H1 (cell line): ENCODE results near the gene CSNK2A3. TPM values are rescaled to one million over a fixed set of nuclear protein-coding genes. Genes with fewer than 3 reads are reported as not detected.

Source experiments
- CTCF ChIA-PET: fragments of 300-600 bp; sonication (Branson Sonifier 250); formaldehyde crosslinking; loops from one replicate; lab custom pipeline; 2021; ENCODE audit not compliant: partially characterized antibody; lab: Charles Lee
- POLR2A ChIA-PET: fragments of 300-600 bp; sonication (Branson Sonifier 250); formaldehyde crosslinking; loops from one replicate; lab custom pipeline; 2021; ENCODE audit warnings: inconsistent platforms; ENCODE audit not compliant: partially characterized antibody; lab: Charles Lee
- DNase-seq, 2 experiments: peaks; one replicate each; pipeline versions ENCODE4 v3.0.0 to v3.0.0-alpha.2; 2010 to 2022; ENCODE audit warnings: low spot score in 2 of 2, low read depth in 1 of 2, mixed read lengths in 1 of 2
- FAIRE-seq: peaks from 2 replicates; lab custom pipeline; 2011; peaks lifted over from hg19 to GRCh38; lab: Jason Lieb, UNC
- H2AFZ ChIP-seq: 2 replicates; pipeline ENCODE4 v1.8.1; 2012; ENCODE audit warnings: low read length, inconsistent platforms
- H2AK5ac ChIP-seq: 2 replicates; pipeline ENCODE4 v1.6.1; 2013; ENCODE audit warnings: low read depth, low read length
- H2BK120ac ChIP-seq: replicated peaks from 2 replicates; pipeline ENCODE3; 2013; ENCODE audit warnings: low read depth, low read length, inconsistent platforms
- H2BK12ac ChIP-seq: 2 replicates; pipeline ENCODE4 v1.6.1; 2013; ENCODE audit warnings: low read depth, low read length
- H2BK15ac ChIP-seq: 2 replicates; pipeline ENCODE4 v1.6.1; 2013; ENCODE audit warnings: low read length
- H2BK20ac ChIP-seq: 2 replicates; pipeline ENCODE4 v1.6.1; 2013; ENCODE audit warnings: low read length
- H2BK5ac ChIP-seq: 2 replicates; pipeline ENCODE4 v1.6.1; 2013; ENCODE audit warnings: low read depth, low read length
- H3K14ac ChIP-seq: 2 replicates; pipeline ENCODE4 v1.6.1; 2013; ENCODE audit warnings: inconsistent platforms; ENCODE audit not compliant: insufficient read length
- H3K18ac ChIP-seq: 2 replicates; pipeline ENCODE4 v1.6.1; 2013; ENCODE audit warnings: low read length; ENCODE audit errors: extremely low read depth
- H3K23ac ChIP-seq: 2 replicates; pipeline ENCODE4 v1.6.1; 2013; ENCODE audit warnings: inconsistent platforms; ENCODE audit not compliant: insufficient read length
- H3K23me2 ChIP-seq: 2 replicates; pipeline ENCODE4 v1.6.1; 2013; ENCODE audit warnings: low read depth, low read length
- H3K27ac ChIP-seq: 2 replicates; pipeline ENCODE4 v1.6.1; 2011; ENCODE audit warnings: low read depth, low read length, inconsistent platforms
- H3K27me3 ChIP-seq, 4 experiments: replicated peaks in 1 of 4; 1 replicate in 1 of 4; 2 replicates in 3 of 4; pipeline versions ENCODE4 v1.6.1 to v1.8.1; 2011 to 2013; ENCODE audit warnings: low read length in 3 of 4, mild to moderate bottlenecking in 3 of 4, inconsistent platforms in 2 of 4, mixed read lengths in 2 of 4, moderate library complexity in 1 of 4; ENCODE audit not compliant: control insufficient read depth in 3 of 4, insufficient read depth in 3 of 4; ENCODE audit errors: extremely low read depth in 1 of 4
- H3K36me3 ChIP-seq, 4 experiments: 2 replicates each; pipeline versions ENCODE4 v1.6.1 to v1.8.1; 2011 to 2013; ENCODE audit warnings: mild to moderate bottlenecking in 4 of 4, low read length in 3 of 4, moderate library complexity in 2 of 4, control low read depth in 1 of 4, inconsistent platforms in 1 of 4; ENCODE audit not compliant: insufficient read depth in 4 of 4, control insufficient read depth in 2 of 4
- H3K4ac ChIP-seq: replicated peaks from 2 replicates; pipeline ENCODE3; 2013; ENCODE audit warnings: low read length, low read depth, mixed read lengths, inconsistent platforms; ENCODE audit not compliant: insufficient read length
- H3K4me1 ChIP-seq, 4 experiments: replicated peaks in 1 of 4; 1 replicate in 1 of 4; 2 replicates in 3 of 4; pipeline versions ENCODE4 v1.6.1 to v1.8.1; 2011 to 2013; ENCODE audit warnings: low read length in 3 of 4, inconsistent platforms in 2 of 4, mixed read lengths in 1 of 4; ENCODE audit not compliant: insufficient read depth in 4 of 4, control insufficient read depth in 3 of 4
- H3K4me2 ChIP-seq, 2 experiments: 2 replicates each; pipeline versions ENCODE4 v1.6.1 to v1.8.1; 2011 to 2013; ENCODE audit warnings: low read depth in 2 of 2, low read length in 2 of 2, control low read depth in 1 of 2, inconsistent platforms in 1 of 2, mild to moderate bottlenecking in 1 of 2; ENCODE audit not compliant: insufficient read depth in 1 of 2
- H3K4me3 ChIP-seq, 4 experiments: fragments of 200-600, 300-600 bp in 1 of 4; sonication (generic), shearing (Covaris generic), sonication (Bioruptor Twin) in 1 of 4; 2 replicates each; pipeline versions ENCODE4 v1.5.1 to v1.8.1; 2011 to 2016; ENCODE audit warnings: low read length in 4 of 4, low read depth in 3 of 4, control low read depth in 2 of 4, inconsistent platforms in 2 of 4, mild to moderate bottlenecking in 2 of 4, mixed read lengths in 1 of 4, moderate library complexity in 1 of 4; ENCODE audit not compliant: insufficient read depth in 2 of 4; ENCODE audit errors: extremely low read depth in 1 of 4
- H3K56ac ChIP-seq: replicated peaks from 2 replicates; pipeline ENCODE3; 2013; ENCODE audit warnings: low read depth, mild to moderate bottlenecking, mixed read lengths, low read length, inconsistent platforms; ENCODE audit not compliant: insufficient read length
- H3K79me1 ChIP-seq: 2 replicates; pipeline ENCODE4 v1.6.1; 2013; ENCODE audit warnings: low read depth, low read length, control low read depth
- H3K79me2 ChIP-seq, 2 experiments: 2 replicates each; pipeline versions ENCODE4 v1.6.1 to v1.8.1; 2012 to 2013; ENCODE audit warnings: low read length in 2 of 2, mild to moderate bottlenecking in 2 of 2, inconsistent platforms in 1 of 2; ENCODE audit not compliant: insufficient read depth in 2 of 2, control insufficient read depth in 1 of 2
- H3K9ac ChIP-seq, 4 experiments: replicated peaks in 1 of 4; 1 replicate in 1 of 4; 2 replicates in 3 of 4; pipeline versions ENCODE4 v1.6.1 to v1.8.1; 2011 to 2013; ENCODE audit warnings: low read depth in 3 of 4, low read length in 3 of 4, control low read depth in 2 of 4, mild to moderate bottlenecking in 2 of 4, moderate library complexity in 2 of 4, inconsistent platforms in 1 of 4; ENCODE audit errors: extremely low read depth in 1 of 4
- H3K9me3 ChIP-seq, 2 experiments: 2 replicates each; pipeline versions ENCODE4 v1.6.1 to v1.8.1; 2012 to 2013; ENCODE audit warnings: mild to moderate bottlenecking in 2 of 2, moderate library complexity in 2 of 2, control low read depth in 1 of 2, inconsistent platforms in 1 of 2, low read depth in 1 of 2, low read length in 1 of 2, mixed read lengths in 1 of 2; ENCODE audit not compliant: insufficient read depth in 2 of 2
- H4K20me1 ChIP-seq, 2 experiments: replicated peaks in 1 of 2; 2 replicates each; pipeline versions ENCODE3 to v1.8.1; 2011 to 2013; ENCODE audit warnings: inconsistent platforms in 2 of 2, low read length in 2 of 2, mild to moderate bottlenecking in 1 of 2; ENCODE audit not compliant: insufficient read depth in 2 of 2, control insufficient read depth in 1 of 2
- H4K5ac ChIP-seq: 2 replicates; pipeline ENCODE4 v1.6.1; 2013; ENCODE audit warnings: low read length, low read depth, mixed read lengths, inconsistent platforms; ENCODE audit not compliant: insufficient read length
- H4K8ac ChIP-seq: 2 replicates; pipeline ENCODE4 v1.8.0; 2013; ENCODE audit warnings: mild to moderate bottlenecking, moderate library complexity, low read length, inconsistent platforms; ENCODE audit not compliant: insufficient read depth; ENCODE audit errors: extremely low read depth
- H4K91ac ChIP-seq: replicated peaks from 2 replicates; pipeline ENCODE3; 2013; ENCODE audit warnings: low read length, mixed read lengths, inconsistent platforms; ENCODE audit not compliant: insufficient read length
- ASH2L ChIP-seq: fragments of 200-600, 300-600 bp; sonication (generic); IDR thresholded peaks from one replicate; pipeline ENCODE4 v1.7.1; 2017; ENCODE audit warnings: low read length
- BACH1 ChIP-seq: IDR thresholded peaks from 2 replicates; pipeline ENCODE4 v1.6.1; 2012; ENCODE audit warnings: low read length, improper control_type of control experiment
- EP300 ChIP-seq, 2 experiments: IDR thresholded peaks; 1 replicate in 1 of 2; 2 replicates in 1 of 2; pipeline ENCODE4 v1.6.1; 2011 to 2012; ENCODE audit warnings: low read depth in 2 of 2, low read length in 2 of 2, mild to moderate bottlenecking in 2 of 2, borderline replicate concordance in 1 of 2, inconsistent platforms in 1 of 2, moderate library complexity in 1 of 2
- FOSL1 ChIP-seq: IDR thresholded peaks from 2 replicates; pipeline ENCODE4 v1.6.1; 2011; ENCODE audit warnings: mild to moderate bottlenecking, low read depth, low read length, moderate library complexity; ENCODE audit not compliant: insufficient read depth
- GABPA ChIP-seq: IDR thresholded peaks from 2 replicates; pipeline ENCODE4 v1.6.1; 2011; ENCODE audit warnings: mild to moderate bottlenecking, low read length, moderate library complexity, borderline replicate concordance; ENCODE audit not compliant: insufficient read depth
- MAFK ChIP-seq: IDR thresholded peaks from 2 replicates; pipeline ENCODE4 v1.6.1; 2012; ENCODE audit warnings: low read depth, mild to moderate bottlenecking, improper control_type of control experiment, low read length
- RNF2 ChIP-seq: fragments of 200-900, 300-1000 bp; sonication (generic); IDR thresholded peaks from 2 replicates; pipeline ENCODE4 v1.7.1; 2016; ENCODE audit warnings: borderline replicate concordance, low read depth, mild to moderate bottlenecking, antibody characterized with exemption, low read length; ENCODE audit not compliant: poor library complexity, severe bottlenecking; ENCODE audit errors: missing control alignments
- SP4 ChIP-seq: IDR thresholded peaks from 2 replicates; pipeline ENCODE4 v1.6.1; 2012; ENCODE audit warnings: low read length, inconsistent platforms
- TBP ChIP-seq: IDR thresholded peaks from 2 replicates; pipeline ENCODE4 v1.6.1; 2011; ENCODE audit warnings: low read depth, low read length, improper control_type of control experiment
- WGBS, 2 experiments: shearing (Covaris generic) in 1 of 2; methylation state at CpG; one replicate each; pipeline versions ENCODE4 v1.1.6 to v1.1.7; 2013 to 2015; ENCODE audit warnings: low lambda C conversion rate in 2 of 2, mixed read lengths in 2 of 2, inconsistent platforms in 1 of 2, low coverage in 1 of 2, missing lambda C conversion rate in 1 of 2; ENCODE audit not compliant: insufficient replicate concordance in 2 of 2, insufficient coverage in 1 of 2, insufficient read length in 1 of 2; ENCODE audit errors: extremely low coverage in 1 of 2, missing lambda C conversion rate in 1 of 2; 5-methylcytosine and 5-hydroxymethylcytosine counted together
- polyA plus RNA-seq, 7 experiments: library from polyadenylated mRNA; depleted of rRNA in 3 of 7; stranded (reverse) in 5 of 7; unstranded in 2 of 7; fragments of >200 nt in 5 of 7; fragments of 200-250 nt in 2 of 7; gene quantifications; 1 replicate in 5 of 7; 2 replicates in 1 of 7; 4 replicates in 1 of 7; pipeline versions ENCODE4 v1.2.1 to v1.2.3, GENCODE V29; 2011 to 2013; ENCODE audit warnings: missing spikeins in 2 of 7, mixed read lengths in 2 of 7
- total RNA-seq: library from RNA; stranded (reverse); fragmentation: NEBNext Ultra II Directional; extraction: Animal tissue kit (Norgen Biotek cat#: 25700); gene quantifications from 2 replicates; pipeline ENCODE4 v1.2.1, GENCODE V29; 2021

The CSNK2A3 gene
- total and polyA plus RNA-seq, 2 of the 8 experiments (the other 6 are each of a cell fraction or from before 2014, with no cell fraction given), result 0.69 to 1.0 TPM

DNA sequence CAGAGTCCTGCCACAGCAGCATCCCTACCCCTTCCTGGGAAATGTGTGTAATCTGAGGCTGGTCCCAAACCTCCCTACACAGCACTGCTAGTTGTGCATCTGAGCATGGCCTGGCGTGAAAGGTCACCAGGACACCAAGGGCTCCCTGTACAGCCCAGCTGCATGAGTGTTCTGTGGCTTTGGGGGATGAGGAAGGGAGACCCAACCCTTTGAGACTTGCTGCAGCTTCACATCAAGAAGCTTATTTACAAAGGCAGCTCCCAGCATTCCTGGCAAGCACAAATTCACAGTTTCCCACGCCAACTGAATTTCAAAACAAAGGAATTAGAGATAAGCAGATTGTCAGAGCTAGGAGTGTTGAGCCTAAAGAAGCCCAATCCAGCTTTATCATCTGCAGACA, 32.2 kb downstream of the CSNK2A3 start:
- Histone ChIP-seq H3K79me1 (no peaks in the 10 kb centered on the region), H3K9me3 (0 out of 4 replicates have a peak, but pooled peaks cover 0 to 2% of the 10 kb centered on the region in 2 experiments), H3K4me3 (no peak overlapping the region), H2BK5ac (no peak overlapping the region), H3K18ac (no peak overlapping the region), H4K8ac (no peak overlapping the region), H2BK20ac (no peak overlapping the region), H2AFZ (no peak overlapping the region), H3K4ac (no peak overlapping the region), H2BK15ac (no peak overlapping the region), H4K20me1 (no peaks in the 10 kb centered on the region), H3K27me3 (no peaks in the 10 kb centered on the region), H2AK5ac (no peak overlapping the region), H2BK12ac (no peak overlapping the region), H2BK120ac (no peak overlapping the region), H3K9ac (no peak overlapping the region), H3K23me2 (no peaks in the 10 kb centered on the region), H3K79me2 (no peaks in the 10 kb centered on the region), H3K4me1 (no peaks in the 10 kb centered on the region), H3K36me3 (no peaks in the 10 kb centered on the region), H3K56ac (no peak overlapping the region), H3K27ac (no peak overlapping the region), H4K91ac (no peak overlapping the region), H4K5ac (no peak overlapping the region), H3K23ac (no peak overlapping the region), H3K14ac (no peak overlapping the region), H3K4me2 (no peak overlapping the region)
- no peak for TF ChIP-seq ASH2L
- TF ChIP-seq RNF2, result no peak
- TF ChIP-seq MAFK, result no peak
- TF ChIP-seq BACH1, result no peak
- no peak for TF ChIP-seq GABPA
- TF ChIP-seq SP4, result no peak
- TF ChIP-seq TBP, result no peak
- no peak for TF ChIP-seq EP300 (IDR thresholded peaks at IDR 0.05; ENCODE audit: borderline replicate concordance in 1 of 2, low read depth in 2 of 2, low read length in 2 of 2)
- no peak for TF ChIP-seq FOSL1
- ChIA-PET CTCF (interaction anchor here (1.5 kb wide), 1 partner anchor 10 kb away, joined by 3 read pairs; no protein-coding TSS in a partner anchor), POLR2A (no interaction called here)
- FAIRE-seq (no peak), DNase-seq (no peak)
- WGBS, 2 experiments, result 85% methylated on average over 2 of the region's 2 CpGs; no CpG with 5 or more reads in 1 of the 2 experiments
